ENCODE measurements around the gene SNAPIN. TPM values are rescaled to one million over a fixed set of nuclear protein-coding genes. Genes with fewer than 3 reads are reported as not detected.

Gene SNAPIN
- total RNA-seq, 1 experiment from 2014 or later: 39.1 TPM

- ChIA-PET CTCF (interaction anchor here (5.7 kb wide), 1 partner anchor 14 kb away, joined by 76 read pairs; the partner anchor contains the start of genes S100A14 and S100A16), POLR2A (interaction anchor here (10.5 kb wide), 1 partner anchor 14 kb away, joined by 172 read pairs; the partner anchor contains the start of genes S100A14 and S100A16), RAD21 (ENCODE audit: low non-redundant PET in 1 of 2, low total read pairs in 2 of 2, uncharacterized antibody in 2 of 2, unreplicated experiment in 2 of 2) (no interaction called here)
- Histone ChIP-seq H3K4me1 (ENCODE audit: control insufficient read depth in 1 of 2, insufficient read depth in 2 of 2, low read length in 2 of 2) (peaks cover 23 to 42% of the 10 kb centered on the region in 2 experiments), H3K4me2 (ENCODE audit: low read length) (no peak overlapping the region), H3K36me3 (ENCODE audit: control insufficient read depth in 1 of 2, insufficient read depth in 2 of 2, low read length in 2 of 2) (no peaks in the 10 kb centered on the region), H3K9me2 (ENCODE audit: insufficient read depth) (no peaks in the 10 kb centered on the region), H3K27me3 (ENCODE audit: insufficient read depth, low read length) (no peaks in the 10 kb centered on the region), H3K4me3 (replicated peaks in 1 of 2; ENCODE audit: low read depth in 1 of 2, low read length in 2 of 2) (no peak overlapping the region), H3K9me3 (ENCODE audit: control insufficient read depth in 1 of 2, insufficient read depth in 1 of 2, low read depth in 1 of 2, low read length in 2 of 2) (no peaks in the 10 kb centered on the region), H3K9ac (ENCODE audit: low read length) (no peak overlapping the region), H3K27ac (ENCODE audit: low read depth, low read length) (no peak overlapping the region), H2AFZ (ENCODE audit: low read depth, low read length, poor library complexity, severe bottlenecking) (no peak overlapping the region), H4K20me1 (ENCODE audit: insufficient read depth) (no peaks in the 10 kb centered on the region), H3K79me2 (ENCODE audit: insufficient read depth, low read length) (peaks cover 26% of the 10 kb centered on the region)
- no peak for TF ChIP-seq FOSL1 (IDR thresholded peaks at IDR 0.05; ENCODE audit: low read depth)
- TF ChIP-seq SP1 (IDR thresholded peaks at IDR 0.05; ENCODE audit: low read depth): no peak
- no peak for TF ChIP-seq MAX (IDR thresholded peaks at IDR 0.05)
- TF ChIP-seq ZNF274 (IDR thresholded peaks at IDR 0.05; ENCODE audit: low read depth, low read length): no peak
- no peak for TF ChIP-seq CEBPB (IDR thresholded peaks at IDR 0.05; ENCODE audit: low read depth)
- TF ChIP-seq EGR1 (IDR thresholded peaks at IDR 0.05; ENCODE audit: low read depth): no peak
- TF ChIP-seq EZH2 (IDR thresholded peaks at IDR 0.05): no peak
- TF ChIP-seq EZH2phosphoT487 (IDR thresholded peaks at IDR 0.05; ENCODE audit: borderline replicate concordance): no peak
- no peak for TF ChIP-seq ELF1 (IDR thresholded peaks at IDR 0.05; ENCODE audit: borderline replicate concordance, low read depth)
- no peak for TF ChIP-seq SIN3A (IDR thresholded peaks at IDR 0.05; ENCODE audit: low read depth)
- TF ChIP-seq YY1 (IDR thresholded peaks at IDR 0.05; ENCODE audit: extremely low read depth, insufficient replicate concordance, low read depth, low read length): no peak
- TF ChIP-seq, protein P1, sequence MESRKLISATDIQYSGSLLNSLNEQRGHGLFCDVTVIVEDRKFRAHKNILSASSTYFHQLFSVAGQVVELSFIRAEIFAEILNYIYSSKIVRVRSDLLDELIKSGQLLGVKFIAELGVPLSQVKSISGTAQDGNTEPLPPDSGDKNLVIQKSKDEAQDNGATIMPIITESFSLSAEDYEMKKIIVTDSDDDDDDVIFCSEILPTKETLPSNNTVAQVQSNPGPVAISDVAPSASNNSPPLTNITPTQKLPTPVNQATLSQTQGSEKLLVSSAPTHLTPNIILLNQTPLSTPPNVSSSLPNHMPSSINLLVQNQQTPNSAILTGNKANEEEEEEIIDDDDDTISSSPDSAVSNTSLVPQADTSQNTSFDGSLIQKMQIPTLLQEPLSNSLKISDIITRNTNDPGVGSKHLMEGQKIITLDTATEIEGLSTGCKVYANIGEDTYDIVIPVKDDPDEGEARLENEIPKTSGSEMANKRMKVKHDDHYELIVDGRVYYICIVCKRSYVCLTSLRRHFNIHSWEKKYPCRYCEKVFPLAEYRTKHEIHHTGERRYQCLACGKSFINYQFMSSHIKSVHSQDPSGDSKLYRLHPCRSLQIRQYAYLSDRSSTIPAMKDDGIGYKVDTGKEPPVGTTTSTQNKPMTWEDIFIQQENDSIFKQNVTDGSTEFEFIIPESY (IDR thresholded peaks at IDR 0.05; ENCODE audit: extremely low read depth, insufficient replicate concordance, low read length): no peak
- TF ChIP-seq CTCF (IDR thresholded peaks at IDR 0.05 in 2 of 3, conservative IDR thresholded peaks at IDR 0.05 in 1 of 3; ENCODE audit: borderline replicate concordance in 1 of 3, insufficient read depth in 1 of 3, low read depth in 2 of 3, low read length in 2 of 3): no peak
- no peak for TF ChIP-seq SRF (IDR thresholded peaks at IDR 0.05; ENCODE audit: low read depth)
- no TSS peak for BruUV-seq (replicated peaks)
- no peak for ATAC-seq
- intact Hi-C loops (cut with micrococcal nuclease): loop anchor here (5.0 kb wide), 1 partner anchor 278 kb away; no protein-coding TSS in a partner anchor
- DNase-seq (ENCODE audit: low read depth, low spot score): no peak
These were observed 28.5 kb upstream of the SNAPIN start for GRCh38 chr1:153629971-153630370.
